GM23338 (cell line): ENCODE data around the gene AMIGO1. TPM values are rescaled to one million over a fixed set of nuclear protein-coding genes. Genes with fewer than 3 reads are reported as not detected.

Experiments used
- ATAC-seq: fragments of 200-7000 bp; cut with Tn5 transposase; 3 replicates; pipeline ENCODE4 v1.9.1; 2020
- DNase-seq: peaks from one replicate; pipeline ENCODE4 v3.0.0-alpha.2; 2015; ENCODE audit warnings: low spot score
- H2AFZ ChIP-seq: fragments of 200-600 bp; sonication (generic); 2 replicates; pipeline ENCODE4 v1.8.0; 2016; ENCODE audit warnings: antibody characterized with exemption, mild to moderate bottlenecking, moderate library complexity
- H3F3A ChIP-seq: fragments of 200-600 bp; sonication (generic); replicated peaks from 2 replicates; pipeline ENCODE4 v1.8.0; 2017; ENCODE audit warnings: antibody characterized with exemption, mixed run types, low read depth
- H3K27ac ChIP-seq: fragments of 200-600 bp; sonication (generic); 2 replicates; pipeline ENCODE4 v1.6.1; 2016; ENCODE audit warnings: low read depth
- H3K27me3 ChIP-seq: fragments of 200-600 bp; sonication (generic); 2 replicates; pipeline ENCODE4 v1.8.0; 2016; ENCODE audit warnings: mild to moderate bottlenecking, mixed run types, moderate library complexity; ENCODE audit not compliant: insufficient read depth
- H3K36me3 ChIP-seq: fragments of 200-600 bp; sonication (generic); 2 replicates; pipeline ENCODE4 v1.8.0; 2016; ENCODE audit warnings: mild to moderate bottlenecking; ENCODE audit not compliant: insufficient read depth
- H3K4me1 ChIP-seq: fragments of 200-600 bp; sonication (generic); 2 replicates; pipeline ENCODE4 v1.8.0; 2016; ENCODE audit warnings: mild to moderate bottlenecking, moderate library complexity; ENCODE audit not compliant: insufficient read depth
- H3K4me2 ChIP-seq: fragments of 200-600 bp; sonication (generic); 2 replicates; pipeline ENCODE4 v1.7.1; 2017; ENCODE audit warnings: mixed run types
- H3K4me3 ChIP-seq: fragments of 200-600 bp; sonication (generic); 2 replicates; pipeline ENCODE4 v1.6.1; 2016; ENCODE audit warnings: mixed run types
- H3K79me2 ChIP-seq: fragments of 200-600 bp; sonication (generic); replicated peaks from 2 replicates; pipeline ENCODE4 v1.8.0; 2017; ENCODE audit warnings: mild to moderate bottlenecking; ENCODE audit not compliant: insufficient read depth
- H3K9me2 ChIP-seq: fragments of 200-600 bp; sonication (generic); 2 replicates; pipeline ENCODE4 v1.8.0; 2017; ENCODE audit not compliant: insufficient read depth
- H4K20me1 ChIP-seq: fragments of 200-600 bp; sonication (generic); replicated peaks from 2 replicates; pipeline ENCODE4 v1.8.0; 2017; ENCODE audit warnings: mild to moderate bottlenecking; ENCODE audit not compliant: insufficient read depth
- H3K27ac Mint-ChIP-seq: 2 replicates; pipeline ENCODE4 v1.8.0; 2020; ENCODE audit warnings: inconsistent platforms, mild to moderate bottlenecking, moderate library complexity, mixed read lengths
- H3K27me3 Mint-ChIP-seq: 3 replicates; pipeline ENCODE4 v1.8.0; 2022; ENCODE audit warnings: low read depth, mild to moderate bottlenecking, moderate library complexity, mixed read lengths, inconsistent platforms; ENCODE audit not compliant: insufficient read depth, poor library complexity
- H3K36me3 Mint-ChIP-seq: 3 replicates; pipeline ENCODE4 v1.8.0; 2021; ENCODE audit warnings: low read depth, mild to moderate bottlenecking, inconsistent platforms, moderate library complexity, mixed read lengths
- H3K4me1 Mint-ChIP-seq: 3 replicates; pipeline ENCODE4 v1.8.0; 2020; ENCODE audit warnings: mild to moderate bottlenecking, inconsistent platforms, mixed read lengths
- H3K4me3 Mint-ChIP-seq: 3 replicates; pipeline ENCODE4 v1.8.0; 2021; ENCODE audit warnings: moderate library complexity, mild to moderate bottlenecking, inconsistent platforms, mixed read lengths
- H3K9me3 Mint-ChIP-seq: 3 replicates; pipeline ENCODE4 v1.8.0; 2020; ENCODE audit warnings: moderate library complexity, mild to moderate bottlenecking, inconsistent platforms, mixed read lengths
- ETS1 ChIP-seq: IDR thresholded peaks from 2 replicates; pipeline ENCODE4 v1.6.1; 2016; ENCODE audit warnings: antibody characterized with exemption
- EZH2 ChIP-seq: fragments of 200-600 bp; sonication (generic); IDR thresholded peaks from one replicate; pipeline ENCODE4 v1.8.0; 2017; ENCODE audit warnings: antibody characterized with exemption, mild to moderate bottlenecking, low read depth; ENCODE audit not compliant: unreplicated experiment
- EZH2phosphoT487 ChIP-seq: fragments of 200-600 bp; sonication (generic); IDR thresholded peaks from one replicate; pipeline ENCODE4 v1.8.1; 2018; ENCODE audit warnings: antibody characterized with exemption; ENCODE audit not compliant: unreplicated experiment
- NANOG ChIP-seq: IDR thresholded peaks from 2 replicates; pipeline ENCODE4 v1.6.1; 2016; ENCODE audit warnings: antibody characterized with exemption, borderline replicate concordance
- POLR2AphosphoS5 ChIP-seq: IDR thresholded peaks from 2 replicates; pipeline ENCODE4 v1.6.1; 2016; ENCODE audit warnings: antibody characterized with exemption, low read depth
- STAT1 ChIP-seq: IDR thresholded peaks from one replicate; pipeline ENCODE4 v1.6.1; 2016; ENCODE audit warnings: antibody characterized with exemption; ENCODE audit not compliant: unreplicated experiment
- ZNF114 ChIP-seq: fragments of 250-450 bp; sonication (Bioruptor Pico); IDR thresholded peaks from 2 replicates; pipeline ENCODE4 v1.5.0; 2020; ENCODE audit warnings: mild to moderate bottlenecking, moderate library complexity
- ZNF331 ChIP-seq: fragments of 250-450 bp; sonication (Bioruptor Pico); IDR thresholded peaks from 2 replicates; pipeline ENCODE4 v1.5.0; 2020; ENCODE audit warnings: low read depth, mild to moderate bottlenecking, moderate library complexity
- ZNF462 ChIP-seq: fragments of 250-450 bp; sonication (Bioruptor Pico); IDR thresholded peaks from 2 replicates; pipeline ENCODE4 v1.5.0; 2020; ENCODE audit warnings: mild to moderate bottlenecking, moderate library complexity
- polyA plus RNA-seq: library from polyadenylated mRNA; unstranded; fragments of >200 nt; fragmentation: Nextera tagmentation; extraction: Ambion mirVana; gene quantifications from 2 replicates; pipeline ENCODE4 v1.2.1, GENCODE V29; 2016
- total RNA-seq: library from RNA; depleted of rRNA; stranded (reverse); fragments of >200 nt; shearing (Covaris generic); gene quantifications from 2 replicates; pipeline ENCODE4 v1.2.3, GENCODE V29; 2014
- TF ChIP-seq, protein P1 (sequence below): IDR thresholded peaks from one replicate; pipeline ENCODE4 v1.6.1; 2018; ENCODE audit warnings: antibody characterized with exemption; ENCODE audit not compliant: unreplicated experiment
- TF ChIP-seq, protein P2 (sequence below), 2 experiments: fragments of 200-600 bp in 1 of 2; sonication (generic) in 1 of 2; conservative IDR thresholded peaks; 2 replicates each; pipeline versions ENCODE4 v1.5.1 to v1.6.1; 2016 to 2017; ENCODE audit warnings: antibody characterized with exemption in 2 of 2, low read depth in 2 of 2, mild to moderate bottlenecking in 2 of 2, moderate library complexity in 1 of 2

The AMIGO1 gene
- total and polyA plus RNA-seq, 2 experiments from 2014 or later, result 0.53 to 3.8 TPM

DNA sequence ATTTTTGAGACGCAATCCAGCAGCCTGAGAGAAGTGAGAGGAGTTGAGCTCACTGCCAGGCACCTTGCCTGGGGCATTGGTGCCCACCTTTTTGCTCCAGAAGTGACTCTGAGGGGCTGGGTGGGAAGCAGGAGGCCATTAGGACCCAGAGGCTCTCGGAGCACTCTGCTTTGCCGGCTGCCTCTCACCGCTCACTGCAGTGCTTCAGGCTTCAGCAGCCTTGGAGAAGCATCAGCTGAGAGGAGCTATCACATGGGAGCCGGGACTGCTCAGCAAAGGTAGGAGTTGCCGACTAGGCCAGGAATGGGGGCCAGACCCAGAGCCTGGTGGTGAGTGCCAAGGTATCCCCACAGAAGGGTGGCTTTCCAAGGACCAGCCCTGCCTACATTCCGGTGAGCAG is 30.1 kb upstream of the AMIGO1 start, which contains the start of gene GPR61:
TSS of gene GPR61 (plus strand) at position 197 of the 400 bp plus-strand sequence. CDS start 3,151 bp downstream, outside the sequence.
- DNase-seq, result peak; percentile 46
- no peak within 1 kb of the TSS for H3K27ac Mint-ChIP-seq
- H3K4me3 Mint-ChIP-seq, result peak within 1 kb of the TSS; percentile 38

More for the DNA sequence above, 30.1 kb upstream of the AMIGO1 start, which contains the start of gene GPR61:
- peaks cover 3% of the 10 kb centered on the region for H3K27me3 Mint-ChIP-seq
- Histone ChIP-seq H3K4me3 (no peak within 1 kb of the TSS), H3K4me2 (no peak within 1 kb of the TSS), H3K4me1 (no peaks in the 10 kb centered on the region), H2AFZ (no peak within 1 kb of the TSS), H3F3A (no peaks in the 10 kb centered on the region), H4K20me1 (no peaks in the 10 kb centered on the region), H3K79me2 (no peaks in the 10 kb centered on the region), H3K9me2 (no peaks in the 10 kb centered on the region), H3K27ac (no peak within 1 kb of the TSS), H3K27me3 (no peaks in the 10 kb centered on the region), H3K36me3 (no peaks in the 10 kb centered on the region)
- H3K4me1 Mint-ChIP-seq, result peaks cover 9% of the 10 kb centered on the region
- no peaks in the 10 kb centered on the region for H3K9me3 Mint-ChIP-seq
- H3K36me3 Mint-ChIP-seq, result no peaks in the 10 kb centered on the region
- TF ChIP-seq, protein P1, sequence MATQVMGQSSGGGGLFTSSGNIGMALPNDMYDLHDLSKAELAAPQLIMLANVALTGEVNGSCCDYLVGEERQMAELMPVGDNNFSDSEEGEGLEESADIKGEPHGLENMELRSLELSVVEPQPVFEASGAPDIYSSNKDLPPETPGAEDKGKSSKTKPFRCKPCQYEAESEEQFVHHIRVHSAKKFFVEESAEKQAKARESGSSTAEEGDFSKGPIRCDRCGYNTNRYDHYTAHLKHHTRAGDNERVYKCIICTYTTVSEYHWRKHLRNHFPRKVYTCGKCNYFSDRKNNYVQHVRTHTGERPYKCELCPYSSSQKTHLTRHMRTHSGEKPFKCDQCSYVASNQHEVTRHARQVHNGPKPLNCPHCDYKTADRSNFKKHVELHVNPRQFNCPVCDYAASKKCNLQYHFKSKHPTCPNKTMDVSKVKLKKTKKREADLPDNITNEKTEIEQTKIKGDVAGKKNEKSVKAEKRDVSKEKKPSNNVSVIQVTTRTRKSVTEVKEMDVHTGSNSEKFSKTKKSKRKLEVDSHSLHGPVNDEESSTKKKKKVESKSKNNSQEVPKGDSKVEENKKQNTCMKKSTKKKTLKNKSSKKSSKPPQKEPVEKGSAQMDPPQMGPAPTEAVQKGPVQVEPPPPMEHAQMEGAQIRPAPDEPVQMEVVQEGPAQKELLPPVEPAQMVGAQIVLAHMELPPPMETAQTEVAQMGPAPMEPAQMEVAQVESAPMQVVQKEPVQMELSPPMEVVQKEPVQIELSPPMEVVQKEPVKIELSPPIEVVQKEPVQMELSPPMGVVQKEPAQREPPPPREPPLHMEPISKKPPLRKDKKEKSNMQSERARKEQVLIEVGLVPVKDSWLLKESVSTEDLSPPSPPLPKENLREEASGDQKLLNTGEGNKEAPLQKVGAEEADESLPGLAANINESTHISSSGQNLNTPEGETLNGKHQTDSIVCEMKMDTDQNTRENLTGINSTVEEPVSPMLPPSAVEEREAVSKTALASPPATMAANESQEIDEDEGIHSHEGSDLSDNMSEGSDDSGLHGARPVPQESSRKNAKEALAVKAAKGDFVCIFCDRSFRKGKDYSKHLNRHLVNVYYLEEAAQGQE, result no peak
- TF ChIP-seq POLR2AphosphoS5, result no peak
- no peak for TF ChIP-seq NANOG
- TF ChIP-seq ZNF331 (CRISPR knock-in tag), result no peak
- no peak for TF ChIP-seq EZH2phosphoT487
- no peak for TF ChIP-seq EZH2
- no peak for TF ChIP-seq STAT1
- TF ChIP-seq, protein P2, sequence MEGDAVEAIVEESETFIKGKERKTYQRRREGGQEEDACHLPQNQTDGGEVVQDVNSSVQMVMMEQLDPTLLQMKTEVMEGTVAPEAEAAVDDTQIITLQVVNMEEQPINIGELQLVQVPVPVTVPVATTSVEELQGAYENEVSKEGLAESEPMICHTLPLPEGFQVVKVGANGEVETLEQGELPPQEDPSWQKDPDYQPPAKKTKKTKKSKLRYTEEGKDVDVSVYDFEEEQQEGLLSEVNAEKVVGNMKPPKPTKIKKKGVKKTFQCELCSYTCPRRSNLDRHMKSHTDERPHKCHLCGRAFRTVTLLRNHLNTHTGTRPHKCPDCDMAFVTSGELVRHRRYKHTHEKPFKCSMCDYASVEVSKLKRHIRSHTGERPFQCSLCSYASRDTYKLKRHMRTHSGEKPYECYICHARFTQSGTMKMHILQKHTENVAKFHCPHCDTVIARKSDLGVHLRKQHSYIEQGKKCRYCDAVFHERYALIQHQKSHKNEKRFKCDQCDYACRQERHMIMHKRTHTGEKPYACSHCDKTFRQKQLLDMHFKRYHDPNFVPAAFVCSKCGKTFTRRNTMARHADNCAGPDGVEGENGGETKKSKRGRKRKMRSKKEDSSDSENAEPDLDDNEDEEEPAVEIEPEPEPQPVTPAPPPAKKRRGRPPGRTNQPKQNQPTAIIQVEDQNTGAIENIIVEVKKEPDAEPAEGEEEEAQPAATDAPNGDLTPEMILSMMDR (conservative IDR thresholded peaks at IDR 0.05; ENCODE audit: low read depth in 2 of 2), result no peak
- TF ChIP-seq ETS1, result no peak
- no peak for TF ChIP-seq ZNF462 (CRISPR knock-in tag)
- TF ChIP-seq ZNF114 (CRISPR knock-in tag), result no peak
- ATAC-seq, result peak; percentile 83
